ENCODE measurements around the gene RREB1.
A peak's percentile ranks its signal among the peaks of the same experiment; 100 is the strongest.
"Not testable (repeated sequence)": the region's sequence is repeated elsewhere in the genome, so short reads cannot be mapped to it uniquely, and the experiment has no call there.

Gene RREB1

DNA sequence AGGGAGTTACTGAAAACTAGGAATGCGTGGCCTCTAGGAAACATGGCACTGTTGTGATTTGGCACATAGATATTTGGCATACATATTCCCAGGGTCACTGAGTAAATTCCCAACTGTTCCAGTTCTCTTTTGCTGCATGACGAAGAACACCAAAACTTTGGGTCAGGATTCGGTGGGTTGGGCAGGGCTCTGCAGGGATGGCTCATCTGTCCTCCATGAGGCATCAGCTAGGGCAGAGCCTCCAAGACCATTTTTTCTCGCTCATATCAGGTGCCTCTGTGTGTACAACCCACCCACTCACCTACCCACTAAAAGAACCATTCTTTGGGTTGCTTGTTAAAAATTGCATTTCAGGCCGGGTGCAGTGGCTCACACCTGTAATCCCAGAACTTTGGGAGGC, 148.2 kb downstream of the RREB1 start:
- Histone ChIP-seq H3K36me3 (ENCODE audit: control insufficient read depth, insufficient read depth, low read length, severe bottlenecking) (peaks cover 16% of the 10 kb centered on the region), H3K4me1 (ENCODE audit: control insufficient read depth, insufficient read depth, low read length) (peaks cover 2% of the 10 kb centered on the region), H3K27me3 (replicated peaks; ENCODE audit: control insufficient read depth, insufficient read depth, low read length) (no peaks in the 10 kb centered on the region), H3K4me3 (ENCODE audit: low read length) (no peak overlapping the region), H3K9me3 (ENCODE audit: control insufficient read depth, low read length) (peaks cover 10% of the 10 kb centered on the region), H3K9ac (ENCODE audit: low read length) (no peak overlapping the region)
- DNase-seq (ENCODE audit: low read depth), result no peak

DNA sequence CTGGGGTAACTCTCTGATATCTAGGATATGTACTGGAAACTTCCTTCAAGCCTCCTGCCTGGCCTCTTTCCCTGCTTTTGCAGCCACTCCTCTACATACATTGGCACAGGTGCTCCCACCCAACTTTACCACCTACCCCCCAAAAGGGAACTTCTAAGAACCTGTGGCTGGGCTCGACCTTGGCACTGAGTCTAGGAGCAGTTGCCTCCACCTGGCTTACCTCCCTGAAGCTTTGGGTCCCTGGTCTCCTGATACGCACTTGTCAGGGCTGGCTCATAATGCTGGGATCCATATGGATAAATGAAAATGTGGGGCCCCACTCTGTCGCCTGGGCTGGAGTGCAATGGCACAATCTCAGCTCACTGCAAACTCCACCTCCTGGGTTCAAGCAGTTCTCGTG, 149.0 kb downstream of the RREB1 start:
- Histone ChIP-seq H3K36me3 (ENCODE audit: control insufficient read depth, insufficient read depth, low read length, severe bottlenecking) (peaks cover 8% of the 10 kb centered on the region), H3K27me3 (replicated peaks; ENCODE audit: control insufficient read depth, insufficient read depth, low read length) (no peaks in the 10 kb centered on the region), H3K9me3 (ENCODE audit: control insufficient read depth, low read length) (peaks cover 10% of the 10 kb centered on the region), H3K4me3 (ENCODE audit: low read length) (no peak overlapping the region), H3K4me1 (ENCODE audit: control insufficient read depth, insufficient read depth, low read length) (peaks cover 6% of the 10 kb centered on the region), H3K9ac (ENCODE audit: low read length) (no peak overlapping the region)
- DNase-seq (ENCODE audit: low read depth), result no peak

DNA sequence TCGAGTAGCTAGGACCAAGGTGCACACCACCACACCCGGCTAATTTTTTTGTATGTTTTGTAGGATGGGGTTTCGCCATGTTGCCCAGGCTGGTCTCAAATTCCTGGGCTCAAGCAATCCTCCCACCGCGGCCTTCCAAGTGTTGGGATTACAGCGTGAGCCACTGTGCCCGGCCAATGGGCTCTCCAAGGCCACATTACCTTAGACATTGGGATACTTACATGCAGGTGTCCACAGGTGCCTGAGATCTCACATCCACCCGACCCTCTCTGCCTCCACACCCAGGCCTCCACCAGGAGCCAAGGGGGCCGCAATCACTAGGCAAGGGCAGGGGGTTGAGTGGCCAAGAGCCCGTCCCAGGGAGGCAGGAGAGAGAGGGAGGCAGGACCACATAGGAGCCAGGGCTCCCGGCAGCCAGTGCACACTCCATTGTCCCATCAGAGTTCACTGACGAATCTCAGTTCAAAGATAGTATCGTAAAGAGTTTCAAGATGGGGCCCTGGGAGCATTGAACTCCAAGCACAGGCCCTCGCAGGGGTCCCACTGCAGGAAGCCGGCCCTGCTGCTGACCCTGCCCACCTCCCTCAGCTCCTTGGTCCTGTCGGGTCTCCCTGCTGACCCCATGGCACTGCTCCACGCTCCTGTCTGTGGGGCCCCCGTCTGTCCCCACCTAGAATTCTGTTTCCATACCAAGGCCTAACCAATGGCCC, 149.9 kb downstream of the RREB1 start:
- Histone ChIP-seq H3K36me3 (ENCODE audit: control insufficient read depth, insufficient read depth, low read length, severe bottlenecking) (no peaks in the 10 kb centered on the region), H3K27me3 (replicated peaks; ENCODE audit: control insufficient read depth, insufficient read depth, low read length) (no peaks in the 10 kb centered on the region), H3K9me3 (ENCODE audit: control insufficient read depth, low read length) (peaks cover 10% of the 10 kb centered on the region), H3K4me1 (ENCODE audit: control insufficient read depth, insufficient read depth, low read length) (peaks cover 7% of the 10 kb centered on the region), H3K4me3 (ENCODE audit: low read length) (no peak overlapping the region), H3K9ac (ENCODE audit: low read length) (no peak overlapping the region)
- DNase-seq (ENCODE audit: low read depth), result no peak

DNA sequence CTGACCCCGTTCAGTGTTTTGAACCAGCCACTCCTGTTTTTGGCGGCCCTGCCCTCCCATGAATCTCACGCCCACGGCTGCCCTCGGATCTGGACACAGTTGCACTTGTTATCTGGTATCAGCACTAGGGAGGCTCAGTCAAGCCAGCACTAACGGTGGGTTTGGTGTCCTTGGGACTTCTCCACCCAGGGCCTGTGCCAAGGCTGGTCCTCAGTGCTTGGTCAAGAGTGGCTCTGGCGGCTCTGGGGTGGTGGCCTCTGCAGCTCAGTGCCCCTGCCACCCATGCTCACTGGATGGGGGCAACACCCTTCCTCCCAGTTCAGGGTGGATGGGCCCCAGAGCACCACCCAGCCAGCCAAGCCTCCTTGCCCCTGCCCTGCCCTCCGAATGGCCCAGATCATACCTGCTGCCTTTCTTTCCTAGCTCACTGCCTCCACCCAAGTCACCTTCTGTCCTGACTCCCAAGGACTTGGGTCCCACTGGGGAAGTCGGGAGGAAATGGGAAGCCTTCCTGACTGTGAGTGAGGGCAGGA, 150.5 kb downstream of the RREB1 start:
- peaks cover 10% of the 10 kb centered on the region for H3K9me3 ChIP-seq (ENCODE audit: control insufficient read depth, low read length)
- no peak overlapping the region for H3K4me3 ChIP-seq (ENCODE audit: low read length)
- peaks cover 7% of the 10 kb centered on the region for H3K4me1 ChIP-seq (ENCODE audit: control insufficient read depth, insufficient read depth, low read length)
- DNase-seq (ENCODE audit: low read depth), result no peak
- H3K36me3 ChIP-seq (ENCODE audit: control insufficient read depth, insufficient read depth, low read length, severe bottlenecking), result no peaks in the 10 kb centered on the region
- H3K27me3 ChIP-seq (replicated peaks; ENCODE audit: control insufficient read depth, insufficient read depth, low read length), result no peaks in the 10 kb centered on the region
- no peak overlapping the region for H3K9ac ChIP-seq (ENCODE audit: low read length)

DNA sequence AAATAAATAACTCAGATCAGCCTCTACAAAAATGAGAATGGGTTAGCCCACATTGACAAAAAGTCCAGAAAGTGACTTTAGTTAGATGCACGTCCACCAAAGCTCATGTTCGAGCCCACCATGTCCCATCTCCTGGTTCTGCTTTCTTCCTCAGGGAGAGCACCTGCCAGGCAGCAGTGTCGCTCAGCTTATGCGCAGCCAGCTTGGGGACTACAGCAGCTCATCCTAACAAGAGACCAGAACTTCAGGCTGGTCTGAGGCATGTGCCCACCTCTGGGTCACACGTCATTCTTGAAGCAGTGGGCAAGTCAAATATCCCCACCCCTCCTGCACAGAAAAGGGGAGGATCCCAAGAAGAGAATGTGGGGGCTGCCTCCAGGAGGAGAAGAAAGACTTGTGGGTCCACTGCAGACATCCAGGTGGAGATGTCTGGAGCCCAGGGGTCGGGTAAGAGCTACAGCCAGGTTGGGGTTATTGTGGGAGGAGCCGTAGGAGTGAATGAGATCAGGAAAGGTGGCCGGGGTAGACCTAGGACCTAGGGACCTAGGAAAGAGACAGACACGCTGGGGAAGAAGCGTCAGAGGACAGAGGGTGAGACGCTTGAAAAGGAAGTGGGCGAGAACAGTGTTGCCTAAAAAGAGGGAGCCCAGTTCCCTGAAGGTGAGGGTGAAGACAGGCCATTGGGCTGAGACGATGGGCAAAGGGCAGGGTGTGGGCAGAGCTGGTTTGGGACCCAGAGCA, 152.7 kb downstream of the RREB1 start:
- no peaks in the 10 kb centered on the region for H3K36me3 ChIP-seq (ENCODE audit: control insufficient read depth, insufficient read depth, low read length, severe bottlenecking)
- no peak for DNase-seq (ENCODE audit: low read depth)
- H3K9ac ChIP-seq (ENCODE audit: low read length), result peak overlapping the region; percentile 85
- H3K4me1 ChIP-seq (ENCODE audit: control insufficient read depth, insufficient read depth, low read length), result peaks cover 7% of the 10 kb centered on the region
- H3K9me3 ChIP-seq (ENCODE audit: control insufficient read depth, low read length), result peaks cover 8% of the 10 kb centered on the region
- H3K27me3 ChIP-seq (replicated peaks; ENCODE audit: control insufficient read depth, insufficient read depth, low read length), result no peaks in the 10 kb centered on the region
- peak overlapping the region; percentile 92 for H3K4me3 ChIP-seq (ENCODE audit: low read length)

- H3K9ac ChIP-seq (ENCODE audit: low read length), result peak overlapping the region; percentile 85
- H3K9me3 ChIP-seq (ENCODE audit: control insufficient read depth, low read length), result peaks cover under 1% of the 10 kb centered on the region
- no peaks in the 10 kb centered on the region for H3K36me3 ChIP-seq (ENCODE audit: control insufficient read depth, insufficient read depth, low read length, severe bottlenecking)
- DNase-seq (ENCODE audit: low read depth), result peak; percentile 93
- H3K4me3 ChIP-seq (ENCODE audit: low read length), result peak overlapping the region; percentile 92
- no peaks in the 10 kb centered on the region for H3K27me3 ChIP-seq (replicated peaks; ENCODE audit: control insufficient read depth, insufficient read depth, low read length)
- H3K4me1 ChIP-seq (ENCODE audit: control insufficient read depth, insufficient read depth, low read length), result peaks cover 7% of the 10 kb centered on the region
Measured at GRCh38 chr6:7261032-7261841, 153.5 kb downstream of the RREB1 start.

- H3K4me3 ChIP-seq (ENCODE audit: low read length), result peak overlapping the region; percentile 92
- H3K4me1 ChIP-seq (ENCODE audit: control insufficient read depth, insufficient read depth, low read length), result peaks cover 7% of the 10 kb centered on the region
- no peak for DNase-seq (ENCODE audit: low read depth)
- H3K36me3 ChIP-seq (ENCODE audit: control insufficient read depth, insufficient read depth, low read length, severe bottlenecking), result no peaks in the 10 kb centered on the region
- peak overlapping the region; percentile 85 for H3K9ac ChIP-seq (ENCODE audit: low read length)
- H3K27me3 ChIP-seq (replicated peaks; ENCODE audit: control insufficient read depth, insufficient read depth, low read length), result no peaks in the 10 kb centered on the region
- no peaks in the 10 kb centered on the region for H3K9me3 ChIP-seq (ENCODE audit: control insufficient read depth, low read length)
Measured at GRCh38 chr6:7261852-7262461, 154.2 kb downstream of the RREB1 start.

DNA sequence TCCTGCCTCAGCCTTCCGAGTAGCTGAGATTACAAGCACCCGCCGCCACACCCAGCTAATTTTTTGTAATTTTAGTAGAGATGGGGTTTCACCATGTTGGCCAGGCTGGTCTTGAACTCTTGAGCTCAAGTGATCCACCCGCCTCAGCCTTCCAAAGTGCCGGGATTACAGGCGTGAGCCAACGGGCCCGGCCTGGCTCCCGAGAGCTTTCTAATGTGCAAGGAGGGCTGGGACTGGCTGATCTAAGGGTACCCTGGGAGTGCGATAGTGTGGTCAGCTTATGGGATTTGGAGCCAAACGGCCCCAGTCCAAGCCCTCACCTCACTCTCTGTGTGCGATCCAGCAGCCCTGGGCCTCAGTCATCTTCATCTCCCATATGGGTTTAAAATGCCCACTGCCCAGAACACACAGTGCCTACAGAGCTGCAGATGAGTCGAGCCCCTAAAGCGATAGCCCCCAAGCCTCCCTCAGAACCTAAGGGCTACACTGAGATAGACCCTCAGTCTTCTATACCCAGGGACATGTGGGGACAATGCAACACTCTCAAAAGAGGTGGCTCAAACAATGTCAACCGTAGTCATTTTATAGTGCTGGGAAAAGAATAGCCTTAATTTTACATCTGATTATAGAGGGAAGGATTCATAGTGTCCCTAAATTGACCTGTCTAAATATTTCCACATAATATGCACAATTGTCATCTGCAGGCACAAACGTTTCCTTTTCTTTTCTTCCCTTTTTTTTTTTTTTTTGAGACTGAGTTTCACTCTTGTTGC, 155.2 kb downstream of the RREB1 start:
- H3K4me1 ChIP-seq (ENCODE audit: control insufficient read depth, insufficient read depth, low read length), result peaks cover 12% of the 10 kb centered on the region
- no peaks in the 10 kb centered on the region for H3K27me3 ChIP-seq (replicated peaks; ENCODE audit: control insufficient read depth, insufficient read depth, low read length)
- no peak overlapping the region for H3K9ac ChIP-seq (ENCODE audit: low read length)
- no peaks in the 10 kb centered on the region for H3K9me3 ChIP-seq (ENCODE audit: control insufficient read depth, low read length)
- no peak overlapping the region for H3K4me3 ChIP-seq (ENCODE audit: low read length)
- no peak for DNase-seq (ENCODE audit: low read depth)
- no peaks in the 10 kb centered on the region for H3K36me3 ChIP-seq (ENCODE audit: control insufficient read depth, insufficient read depth, low read length, severe bottlenecking)

DNA sequence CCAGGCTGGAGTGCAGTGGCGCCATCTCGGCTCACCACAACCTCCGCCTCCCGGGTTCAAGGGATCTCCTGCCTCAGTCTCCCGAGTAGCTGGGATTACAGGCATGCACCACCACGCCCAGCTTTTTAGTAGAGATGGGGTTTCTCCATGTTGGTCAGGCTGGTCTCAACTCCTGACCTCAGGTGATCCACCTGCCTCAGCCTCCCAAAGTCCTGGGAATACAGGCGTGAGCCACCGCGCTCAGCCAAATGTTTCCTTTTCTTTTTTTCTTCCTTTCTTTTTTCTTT, 155.7 kb downstream of the RREB1 start:
- not testable (repeated sequence) for H3K4me3 ChIP-seq (ENCODE audit: low read length); H3K9me3 ChIP-seq (ENCODE audit: control insufficient read depth, low read length); H3K9ac ChIP-seq (ENCODE audit: low read length); H3K27me3 ChIP-seq (replicated peaks; ENCODE audit: control insufficient read depth, insufficient read depth, low read length); H3K36me3 ChIP-seq (ENCODE audit: control insufficient read depth, insufficient read depth, low read length, severe bottlenecking); DNase-seq (ENCODE audit: low read depth)
- H3K4me1 ChIP-seq (ENCODE audit: control insufficient read depth, insufficient read depth, low read length), result peaks cover 12% of the 10 kb centered on the region

- Histone ChIP-seq H3K9ac (ENCODE audit: low read length) (no peak overlapping the region), H3K36me3 (ENCODE audit: control insufficient read depth, insufficient read depth, low read length, severe bottlenecking) (no peaks in the 10 kb centered on the region), H3K4me3 (ENCODE audit: low read length) (no peak overlapping the region), H3K27me3 (replicated peaks; ENCODE audit: control insufficient read depth, insufficient read depth, low read length) (no peaks in the 10 kb centered on the region), H3K9me3 (ENCODE audit: control insufficient read depth, low read length) (no peaks in the 10 kb centered on the region), H3K4me1 (ENCODE audit: control insufficient read depth, insufficient read depth, low read length) (peaks cover 12% of the 10 kb centered on the region)
- DNase-seq (ENCODE audit: low read depth), result no peak
Measured at GRCh38 chr6:7264041-7264440, 156.3 kb downstream of the RREB1 start.

All from adipocyte (in vitro differentiated cells).